Testis (tissue), 2 donors: ENCODE data around the gene CFAP57.

ENCODE experiments used
- CTCF ChIP-seq, 3 experiments: fragments of 450-650 bp in 2 of 3; fragments of 200-600 bp in 1 of 3; sonication (generic) in 1 of 3; IDR thresholded peaks; one replicate each; pipeline ENCODE4 v1.5.1; 2016 to 2019; ENCODE audit warnings: antibody characterized with exemption in 3 of 3, mild to moderate bottlenecking in 2 of 3, moderate library complexity in 1 of 3
- POLR2A ChIP-seq: fragments of 450-650 bp; IDR thresholded peaks from one replicate; pipeline ENCODE4 v1.6.1; 2017; ENCODE audit warnings: antibody characterized with exemption, mild to moderate bottlenecking, moderate library complexity

- TF ChIP-seq CTCF (IDR thresholded peaks at IDR 0.05), result no peak
- no peak for TF ChIP-seq POLR2A
Observed at GRCh38 chr1:43299101-43299500, 127.0 kb downstream of the CFAP57 start.
